Panc1 (cell line): ENCODE measurements around the gene TBKBP1. TPM values are rescaled to one million over a fixed set of nuclear protein-coding genes. Genes with fewer than 3 reads are reported as not detected.
A peak's percentile ranks its signal among the peaks of the same experiment; 100 is the strongest.

Experiments used
- ATAC-seq: fragments of 200-7000 bp; cut with Tn5 transposase; 2 replicates; pipeline ENCODE4 v1.9.1; 2020; ENCODE audit warnings: mild to moderate bottlenecking, moderate library complexity
- BruUV-seq: library from RNA; stranded (reverse); fragments of 400-500 nt; replicated peaks from 2 replicates; lab custom pipeline; 2021; lab: Mats Ljungman, UMichigan
- CTCF ChIA-PET: fragments of 300-600 bp; sonication (Branson Sonifier 250); formaldehyde crosslinking; loops from one replicate; lab custom pipeline; 2022; ENCODE audit warnings: antibody characterized with exemption; lab: Charles Lee
- POLR2A ChIA-PET: fragments of 300-600 bp; sonication (Branson Sonifier 250); formaldehyde crosslinking; loops from one replicate; lab custom pipeline; 2022; ENCODE audit warnings: antibody characterized with exemption; lab: Charles Lee
- DNase-seq: peaks from one replicate; pipeline ENCODE4 v3.0.0-alpha.2; 2010; ENCODE audit warnings: low read depth, low spot score
- H3K27ac ChIP-seq: 2 replicates; pipeline ENCODE4 v1.5.1; 2011; ENCODE audit warnings: mild to moderate bottlenecking, low read length, inconsistent platforms
- H3K27me3 ChIP-seq: fragments of 200-500 bp; sonication (Bioruptor generic); 2 replicates; pipeline ENCODE4 v1.6.0; 2014; ENCODE audit warnings: low read length, inconsistent platforms; ENCODE audit not compliant: control insufficient read depth, insufficient read depth
- H3K36me3 ChIP-seq: fragments of 200-500 bp; sonication (Bioruptor generic); 2 replicates; pipeline ENCODE4 v1.5.1; 2014; ENCODE audit warnings: inconsistent platforms, mild to moderate bottlenecking, low read length, moderate library complexity; ENCODE audit not compliant: control insufficient read depth, insufficient read depth
- H3K4me1 ChIP-seq: 2 replicates; pipeline ENCODE4 v1.5.1; 2011; ENCODE audit warnings: inconsistent platforms, mild to moderate bottlenecking, low read length, moderate library complexity; ENCODE audit not compliant: control insufficient read depth, insufficient read depth
- H3K4me3 ChIP-seq, 2 experiments: 2 replicates each; pipeline ENCODE4 v1.5.1; 2011 to 2012; ENCODE audit warnings: low read depth in 2 of 2, low read length in 2 of 2, mild to moderate bottlenecking in 2 of 2, inconsistent platforms in 1 of 2, moderate library complexity in 1 of 2
- H3K9me3 ChIP-seq: fragments of 200-500 bp; sonication (Bioruptor generic); 2 replicates; pipeline ENCODE4 v1.5.1; 2014; ENCODE audit warnings: low read depth, mild to moderate bottlenecking, inconsistent platforms, low read length, moderate library complexity; ENCODE audit not compliant: control insufficient read depth, insufficient read depth
- CTCF ChIP-seq: fragments of 450-650 bp; IDR thresholded peaks from 2 replicates; pipeline ENCODE4 v1.5.1; 2017; ENCODE audit warnings: mild to moderate bottlenecking
- POLR2AphosphoS5 ChIP-seq: IDR thresholded peaks from 2 replicates; pipeline ENCODE4 v1.6.1; 2012; ENCODE audit warnings: mild to moderate bottlenecking, low read depth, low read length, moderate library complexity
- REST ChIP-seq, 2 experiments: IDR thresholded peaks; 2 replicates each; pipeline ENCODE4 v1.6.1; 2011 to 2012; ENCODE audit warnings: low read depth in 2 of 2, control low read depth in 1 of 2, low read length in 1 of 2, mild to moderate bottlenecking in 1 of 2, moderate library complexity in 1 of 2; ENCODE audit not compliant: insufficient read depth in 1 of 2
- SIN3A ChIP-seq: IDR thresholded peaks from 2 replicates; pipeline ENCODE4 v1.6.1; 2012; ENCODE audit warnings: low read depth, mild to moderate bottlenecking, low read length, moderate library complexity, borderline replicate concordance; ENCODE audit not compliant: insufficient read depth
- TCF7L2 ChIP-seq: IDR thresholded peaks from 2 replicates; pipeline ENCODE4 v1.6.1; 2011; ENCODE audit warnings: mild to moderate bottlenecking, low read depth, low read length, inconsistent platforms
- in situ Hi-C: cut with HindIII; loops from 2 replicates; pipeline ENCODE4 v1.10.0; 2016; ENCODE audit warnings: low sequenced_read_pairs, low pct_unique_long_range_greater_than_20kb
- intact Hi-C: fragments of 100-400 bp; cut with micrococcal nuclease; formaldehyde crosslinking; loops from one replicate; pipeline ENCODE4 v1.10.0; 2022; ENCODE audit not compliant: unreplicated experiment
- total RNA-seq: library from RNA; stranded (reverse); gene quantifications from one replicate; pipeline ENCODE4 v1.2.1, GENCODE V29; 2021; ENCODE audit not compliant: unreplicated experiment

The TBKBP1 gene
- total RNA-seq, 1 experiment from 2014 or later: 12.0 TPM

GRCh38 chr17:47692895-47693730, 848 bp upstream of the TBKBP1 start:
- ChIA-PET POLR2A (interaction anchor here (0.7 kb wide), 1 partner anchor 264 kb away, joined by 11 read pairs; the partner anchor contains the start of gene PRR15L), CTCF (no interaction called here)
- Histone ChIP-seq H3K4me1 (peaks cover 11% of the 10 kb centered on the region), H3K27me3 (no peaks in the 10 kb centered on the region), H3K4me3 (peak overlapping the region; percentile 59), H3K27ac (peak overlapping the region; percentile 61), H3K9me3 (no peaks in the 10 kb centered on the region), H3K36me3 (no peaks in the 10 kb centered on the region)
- in situ Hi-C loops (no loop called here), intact Hi-C loops (no loop called here)
- BruUV-seq: no TSS peak
- no peak for DNase-seq
- TF ChIP-seq TCF7L2 (no peak), POLR2AphosphoS5 (no peak), REST (IDR thresholded peaks at IDR 0.05; ENCODE audit: insufficient read depth in 1 of 2, low read depth in 2 of 2, low read length in 1 of 2) (no peak), SIN3A (no peak), CTCF (no peak)
- ATAC-seq: no peak

GRCh38 chr17:47694581-47695428, 844 bp downstream of the TBKBP1 start:
- Histone ChIP-seq H3K36me3 (no peaks in the 10 kb centered on the region), H3K4me3 (peak overlapping the region; percentile 59), H3K4me1 (peaks cover 11% of the 10 kb centered on the region), H3K9me3 (no peaks in the 10 kb centered on the region), H3K27me3 (no peaks in the 10 kb centered on the region), H3K27ac (no peak overlapping the region)
- intact Hi-C loops (loop anchor here (5.0 kb wide), 1 partner anchor 107 kb away; no protein-coding TSS in a partner anchor), in situ Hi-C loops (no loop called here)
- DNase-seq (no peak), ATAC-seq (peak; percentile 32)
- BruUV-seq: no TSS peak
- ChIA-PET POLR2A (no interaction called here), CTCF (no interaction called here)
- no peak for TF ChIP-seq TCF7L2
- no peak for TF ChIP-seq POLR2AphosphoS5
- TF ChIP-seq CTCF: no peak
- no peak; a peak in 1 of 4 replicates for TF ChIP-seq REST (IDR thresholded peaks at IDR 0.05; ENCODE audit: insufficient read depth in 1 of 2, low read depth in 2 of 2, low read length in 1 of 2)
- TF ChIP-seq SIN3A: no peak
